H9 (cell line): Measurements from ENCODE around the gene FBN1. TPM values are rescaled to one million over a fixed set of nuclear protein-coding genes. Genes with fewer than 3 reads are reported as not detected.

Source experiments
- DNase-seq: peaks from one replicate; pipeline ENCODE4 v3.0.0-alpha.2; 2017
- H2AFZ ChIP-seq: one replicate; pipeline ENCODE4 v1.6.1; 2013; ENCODE audit warnings: mild to moderate bottlenecking, low read length, control low read depth, moderate library complexity
- H2AK5ac ChIP-seq: 2 replicates; pipeline ENCODE4 v1.6.1; 2013; ENCODE audit warnings: low read length, control low read depth, mixed read lengths; ENCODE audit not compliant: insufficient read length
- H2BK120ac ChIP-seq: one replicate; pipeline ENCODE4 v1.6.1; 2013; ENCODE audit warnings: low read depth, mild to moderate bottlenecking, low read length, control low read depth, inconsistent platforms; ENCODE audit not compliant: poor library complexity, severe bottlenecking
- H2BK12ac ChIP-seq: 2 replicates; pipeline ENCODE4 v1.6.1; 2013; ENCODE audit warnings: low read length, control low read depth, mixed read lengths, low read depth; ENCODE audit not compliant: insufficient read length
- H2BK15ac ChIP-seq: 2 replicates; pipeline ENCODE4 v1.6.1; 2013; ENCODE audit warnings: low read depth, low read length, control low read depth
- H2BK20ac ChIP-seq: one replicate; pipeline ENCODE4 v1.6.1; 2013; ENCODE audit warnings: low read depth, mild to moderate bottlenecking, low read length, control low read depth, inconsistent platforms; ENCODE audit not compliant: poor library complexity, severe bottlenecking
- H2BK5ac ChIP-seq: 2 replicates; pipeline ENCODE4 v1.6.1; 2013; ENCODE audit warnings: low read length, control low read depth, mixed read lengths; ENCODE audit not compliant: insufficient read length
- H3K14ac ChIP-seq: 2 replicates; pipeline ENCODE4 v1.6.1; 2013; ENCODE audit warnings: low read length, control low read depth; ENCODE audit not compliant: insufficient read depth
- H3K18ac ChIP-seq: 2 replicates; pipeline ENCODE4 v1.6.1; 2013; ENCODE audit warnings: low read depth, mild to moderate bottlenecking, mixed read lengths, low read length, control low read depth; ENCODE audit not compliant: insufficient read length
- H3K23ac ChIP-seq: 2 replicates; pipeline ENCODE4 v1.6.1; 2013; ENCODE audit warnings: low read length, control low read depth, mixed read lengths, low read depth; ENCODE audit not compliant: insufficient read length
- H3K23me2 ChIP-seq: 2 replicates; pipeline ENCODE4 v1.6.1; 2013; ENCODE audit warnings: low read depth, mild to moderate bottlenecking, mixed read lengths, low read length, control low read depth; ENCODE audit not compliant: insufficient read length, poor library complexity, severe bottlenecking
- H3K27ac ChIP-seq: 2 replicates; pipeline ENCODE4 v1.5.1; 2013; ENCODE audit warnings: low read length, control low read depth, mixed read lengths, low read depth; ENCODE audit not compliant: insufficient read length
- H3K27me3 ChIP-seq: 2 replicates; pipeline ENCODE4 v1.6.1; 2013; ENCODE audit warnings: low read length, control low read depth, inconsistent platforms; ENCODE audit not compliant: insufficient read depth
- H3K4ac ChIP-seq: 2 replicates; pipeline ENCODE4 v1.6.1; 2013; ENCODE audit warnings: low read depth, mild to moderate bottlenecking, control low read depth, inconsistent platforms, low read length, moderate library complexity
- H3K4me1 ChIP-seq: 2 replicates; pipeline ENCODE4 v1.6.1; 2013; ENCODE audit warnings: low read length, control low read depth, inconsistent platforms; ENCODE audit not compliant: insufficient read depth
- H3K4me2 ChIP-seq: 2 replicates; pipeline ENCODE4 v1.6.1; 2013; ENCODE audit warnings: low read length, control low read depth, mixed read lengths; ENCODE audit not compliant: insufficient read length, insufficient read depth
- H3K56ac ChIP-seq: 2 replicates; pipeline ENCODE4 v1.6.1; 2013; ENCODE audit warnings: low read depth, mild to moderate bottlenecking, mixed read lengths, low read length, control low read depth; ENCODE audit not compliant: insufficient read length
- H3K79me1 ChIP-seq: 2 replicates; pipeline ENCODE4 v1.6.1; 2013; ENCODE audit warnings: low read depth, mild to moderate bottlenecking, moderate library complexity, low read length, control low read depth, inconsistent platforms; ENCODE audit not compliant: insufficient read depth, poor library complexity, severe bottlenecking
- H3K79me2 ChIP-seq: 2 replicates; pipeline ENCODE4 v1.6.1; 2013; ENCODE audit warnings: low read length, control low read depth, inconsistent platforms; ENCODE audit not compliant: insufficient read depth
- H3K9ac ChIP-seq: 2 replicates; pipeline ENCODE4 v1.6.1; 2013; ENCODE audit warnings: low read length, control low read depth, mixed read lengths; ENCODE audit not compliant: insufficient read length; ENCODE audit errors: extremely low read depth
- H3K9me3 ChIP-seq: one replicate; pipeline ENCODE4 v1.6.1; 2013; ENCODE audit warnings: low read depth, low read length, inconsistent platforms; ENCODE audit not compliant: control insufficient read depth
- H3T11ph ChIP-seq: one replicate; pipeline ENCODE4 v1.6.1; 2013; ENCODE audit warnings: mild to moderate bottlenecking, low read length, control low read depth, inconsistent platforms
- H4K20me1 ChIP-seq: one replicate; pipeline ENCODE4 v1.6.1; 2013; ENCODE audit not compliant: control insufficient read depth, insufficient read length, insufficient read depth
- H4K5ac ChIP-seq: 2 replicates; pipeline ENCODE4 v1.6.1; 2013; ENCODE audit warnings: low read depth, mild to moderate bottlenecking, mixed read lengths, low read length, control low read depth; ENCODE audit not compliant: insufficient read length
- H4K8ac ChIP-seq: replicated peaks from 2 replicates; pipeline ENCODE4 v1.6.1; 2013; ENCODE audit warnings: low read length, control low read depth, mixed read lengths, low read depth; ENCODE audit not compliant: insufficient read length
- H4K91ac ChIP-seq: 2 replicates; pipeline ENCODE4 v1.6.1; 2013; ENCODE audit warnings: low read depth, mild to moderate bottlenecking, moderate library complexity, mixed read lengths, low read length, control low read depth; ENCODE audit not compliant: insufficient read length
- H3K27ac Mint-ChIP-seq, 3 experiments: 2 replicates in 2 of 3; 3 replicates in 1 of 3; pipeline ENCODE4 v1.8.0; 2020 to 2021; ENCODE audit warnings: mixed read lengths in 3 of 3, mild to moderate bottlenecking in 1 of 3, moderate library complexity in 1 of 3
- H3K27me3 Mint-ChIP-seq: 2 replicates; pipeline ENCODE4 v1.8.0; 2021; ENCODE audit warnings: low read depth, mild to moderate bottlenecking, moderate library complexity, mixed read lengths
- H3K36me3 Mint-ChIP-seq, 3 experiments: 2 replicates in 2 of 3; 3 replicates in 1 of 3; pipeline ENCODE4 v1.8.0; 2020 to 2021; ENCODE audit warnings: low read depth in 3 of 3, mixed read lengths in 3 of 3; ENCODE audit not compliant: insufficient read depth in 1 of 3
- H3K4me1 Mint-ChIP-seq, 2 experiments: 2 replicates each; pipeline ENCODE4 v1.8.0; 2020; ENCODE audit warnings: mixed read lengths in 2 of 2
- H3K4me3 Mint-ChIP-seq, 2 experiments: 2 replicates in 1 of 2; 3 replicates in 1 of 2; pipeline ENCODE4 v1.8.0; 2020 to 2021; ENCODE audit warnings: mild to moderate bottlenecking in 2 of 2, mixed read lengths in 2 of 2, moderate library complexity in 1 of 2
- H3K9me3 Mint-ChIP-seq, 2 experiments: 2 replicates in 1 of 2; 3 replicates in 1 of 2; pipeline ENCODE4 v1.8.0; 2020; ENCODE audit warnings: mild to moderate bottlenecking in 2 of 2, mixed read lengths in 2 of 2, moderate library complexity in 1 of 2
- CTCF ChIP-seq: fragments of 200-600 bp; sonication (generic); conservative IDR thresholded peaks from 3 replicates; pipeline ENCODE4 v1.8.0; 2021; ENCODE audit warnings: antibody characterized with exemption, mild to moderate bottlenecking
- WGBS: extraction: QIAGEN DNeasy Blood & Tissue Kit; methylation state at CpG from one replicate; pipeline ENCODE4 v1.1.7; 2013; ENCODE audit warnings: missing lambda C conversion rate, low lambda C conversion rate, mixed read lengths; ENCODE audit not compliant: insufficient read length; ENCODE audit errors: extremely low coverage; 5-methylcytosine and 5-hydroxymethylcytosine counted together
- total RNA-seq: library from RNA; stranded (reverse); gene quantifications from 2 replicates; pipeline ENCODE4 v1.2.1, GENCODE V29; 2021

FBN1 gene
- total RNA-seq, 1 experiment from 2014 or later: 3.6 TPM

GRCh38 chr15:48625126-48625525, 20.4 kb downstream of the FBN1 start:
- no peak overlapping the region for H3K27ac ChIP-seq
- Mint-ChIP-seq H3K4me3 (no peak overlapping the region), H3K27ac (no peak overlapping the region), H3K36me3 (no peaks in the 10 kb centered on the region), H3K27me3 (no peaks in the 10 kb centered on the region; the same call in 1 of the 2 replicates), H3K4me1 (peaks cover 5 to 12% of the 10 kb centered on the region in 2 experiments), H3K9me3 (no peaks in the 10 kb centered on the region)
- H3K9ac ChIP-seq: no peak overlapping the region
- no peak overlapping the region for H3K18ac ChIP-seq
- H3K14ac ChIP-seq: no peak overlapping the region
- H3K23ac ChIP-seq: no peak overlapping the region
- no peak overlapping the region for H3K56ac ChIP-seq
- H4K20me1 ChIP-seq: no peaks in the 10 kb centered on the region
- no peaks in the 10 kb centered on the region for H3K9me3 ChIP-seq
- H2AK5ac ChIP-seq: no peak overlapping the region
- H3K4me1 ChIP-seq: no peaks in the 10 kb centered on the region
- no peak overlapping the region for H3K4ac ChIP-seq
- no peak overlapping the region for H3T11ph ChIP-seq
- H3K4me2 ChIP-seq: no peak overlapping the region
- no peak overlapping the region for H4K8ac ChIP-seq
- H2BK5ac ChIP-seq: no peak overlapping the region
- H3K23me2 ChIP-seq: no peaks in the 10 kb centered on the region
- H2BK12ac ChIP-seq: no peak overlapping the region
- no peaks in the 10 kb centered on the region for H3K79me2 ChIP-seq
- H2BK120ac ChIP-seq: no peak overlapping the region
- no peak for TF ChIP-seq CTCF
- no peaks in the 10 kb centered on the region for H3K27me3 ChIP-seq
- H4K5ac ChIP-seq: no peak overlapping the region
- H4K91ac ChIP-seq: no peak overlapping the region
- no peak for DNase-seq
- no peaks in the 10 kb centered on the region for H3K79me1 ChIP-seq
- H2AFZ ChIP-seq: no peak overlapping the region
- H2BK20ac ChIP-seq: no peak overlapping the region
- no peak overlapping the region for H2BK15ac ChIP-seq
- no CpG with 5 or more reads among the region's 2 CpGs for WGBS
